GM21528 (cell line): ENCODE data around the gene COL15A1.

Experiments
- ATAC-seq: cut with Tn5 transposase; IDR thresholded peaks from one replicate; pipeline ENCODE4 v1.9.1; 2021; ENCODE audit warnings: mild to moderate bottlenecking, moderate library complexity; ENCODE audit not compliant: unreplicated experiment, low FRiP score

The COL15A1 gene

DNA sequence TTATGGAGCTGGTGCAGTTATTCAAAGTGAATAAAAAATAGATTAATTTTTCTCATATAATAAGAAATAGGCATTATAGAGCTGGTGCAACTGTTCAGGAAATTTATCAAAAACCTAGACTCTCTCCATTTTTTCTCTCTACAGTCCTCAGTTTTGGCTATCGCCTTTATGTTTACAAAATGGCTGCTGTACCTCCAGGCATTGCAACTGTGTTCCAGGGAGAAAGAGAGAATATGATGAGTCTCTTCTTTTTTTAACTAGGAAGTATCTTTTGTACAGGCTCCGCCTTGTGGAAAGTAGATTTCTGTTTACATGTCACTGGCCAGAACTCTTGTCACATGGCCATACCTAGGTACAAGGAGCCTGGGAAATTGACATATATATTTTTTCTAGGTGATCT, 158.1 kb downstream of the COL15A1 start:
- ATAC-seq = no peak

DNA sequence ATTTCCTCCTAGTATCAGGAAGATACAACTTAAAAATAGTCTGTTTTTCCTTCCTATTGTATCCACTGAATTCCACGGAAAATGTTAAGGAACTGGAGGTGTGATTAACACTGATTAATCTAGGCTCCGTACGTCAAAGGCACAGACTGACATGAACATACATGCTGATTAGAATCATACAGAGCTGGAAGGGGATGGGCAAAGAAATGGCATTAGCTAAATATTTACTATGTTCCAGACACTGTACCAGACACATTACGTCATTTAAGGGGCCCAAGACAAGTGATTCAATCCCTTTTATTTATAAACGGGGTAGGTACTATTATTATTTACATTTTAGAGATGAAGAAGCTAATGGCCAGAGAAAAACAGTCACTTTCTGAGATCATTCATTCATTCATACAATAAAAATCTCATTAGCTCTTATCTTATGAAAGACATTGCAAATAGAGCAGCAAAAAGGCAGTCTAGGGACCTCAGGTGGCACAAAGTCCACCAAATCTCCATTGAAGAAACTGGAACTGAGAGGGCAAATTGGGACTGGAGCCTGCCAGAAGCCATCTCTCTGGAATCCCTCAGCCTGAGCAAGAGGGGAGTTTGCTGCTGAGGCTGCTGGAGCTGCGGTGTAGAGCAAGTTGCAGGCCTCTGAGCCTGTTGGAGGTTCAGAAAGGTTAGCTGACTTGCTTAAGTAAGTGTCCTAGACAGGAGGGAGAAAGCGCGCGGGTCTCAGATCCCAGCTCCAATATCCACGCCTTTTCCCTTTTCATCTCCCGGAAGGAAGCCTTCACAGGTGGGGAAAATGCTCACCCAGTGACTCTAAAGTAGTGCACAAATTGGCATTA, 159.6 kb downstream of the COL15A1 start:
- ATAC-seq = no peak

DNA sequence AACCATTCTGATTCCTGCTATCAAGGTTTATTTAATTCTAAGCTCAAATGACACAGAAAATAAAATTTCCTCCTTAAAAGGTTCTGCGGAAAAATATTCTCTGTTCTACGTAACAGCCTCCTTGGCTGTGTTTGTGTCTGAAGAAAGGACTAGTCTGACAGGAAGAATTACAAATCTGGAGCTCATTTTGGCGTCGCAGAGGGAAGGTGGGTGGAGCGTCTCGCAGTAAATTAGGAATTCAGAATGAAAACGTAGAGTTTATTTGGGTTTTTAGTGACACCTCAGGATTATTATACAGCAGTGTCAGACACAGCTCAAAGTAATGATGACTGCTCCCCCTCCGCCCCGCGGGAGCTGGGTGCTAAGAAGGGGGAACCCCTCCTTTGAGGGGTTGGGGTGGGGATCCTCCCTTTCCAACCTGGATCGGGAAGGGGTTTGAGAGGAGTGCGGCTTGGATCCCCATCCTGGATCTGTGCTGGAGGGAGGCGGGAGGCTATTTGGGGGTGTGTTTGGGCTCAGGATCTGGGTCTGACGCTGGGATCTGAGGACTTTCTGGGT, 160.3 kb downstream of the COL15A1 start:
- ATAC-seq = no peak

DNA sequence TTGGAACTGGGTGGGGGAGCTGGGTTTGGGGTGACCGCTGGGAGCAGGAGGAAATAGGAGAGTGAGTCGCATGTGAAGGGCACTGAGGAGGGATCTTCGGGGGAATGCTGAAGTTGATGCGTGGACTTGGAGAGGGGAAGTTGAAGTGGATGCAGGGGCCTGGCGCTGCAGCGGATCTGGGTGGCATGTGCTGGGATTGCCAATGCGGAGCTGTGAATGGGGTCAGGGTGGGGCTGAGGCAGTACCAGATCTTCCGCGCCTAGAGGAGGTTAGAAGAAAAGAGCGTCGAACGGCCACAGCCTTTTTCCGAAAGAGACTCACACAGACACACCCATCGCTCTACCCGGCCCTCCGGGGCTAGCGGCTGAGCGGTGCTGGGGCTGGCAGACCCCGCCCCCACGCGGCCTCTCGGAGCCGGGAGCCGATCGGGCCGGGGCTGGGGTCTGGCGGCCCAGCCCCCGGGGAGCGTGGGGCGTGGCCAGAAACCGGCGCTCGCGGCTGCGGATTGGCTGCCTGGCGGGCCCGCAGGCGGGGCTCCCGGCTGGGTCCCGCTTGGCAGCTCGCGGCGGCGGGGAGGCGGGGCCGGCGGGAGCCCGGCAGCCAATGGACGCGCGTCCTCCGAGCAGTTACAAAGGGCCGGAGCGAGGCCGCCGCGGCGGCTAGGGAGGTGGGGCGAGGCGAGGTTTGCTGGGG, 160.9 kb downstream of the COL15A1 start, which contains the start of gene TGFBR1:
Gene TGFBR1 (plus strand): TSS at position 655 of the 693 bp plus-strand sequence. CDS start 93 bp downstream, outside the sequence.
- peak; percentile 92 for ATAC-seq

DNA sequence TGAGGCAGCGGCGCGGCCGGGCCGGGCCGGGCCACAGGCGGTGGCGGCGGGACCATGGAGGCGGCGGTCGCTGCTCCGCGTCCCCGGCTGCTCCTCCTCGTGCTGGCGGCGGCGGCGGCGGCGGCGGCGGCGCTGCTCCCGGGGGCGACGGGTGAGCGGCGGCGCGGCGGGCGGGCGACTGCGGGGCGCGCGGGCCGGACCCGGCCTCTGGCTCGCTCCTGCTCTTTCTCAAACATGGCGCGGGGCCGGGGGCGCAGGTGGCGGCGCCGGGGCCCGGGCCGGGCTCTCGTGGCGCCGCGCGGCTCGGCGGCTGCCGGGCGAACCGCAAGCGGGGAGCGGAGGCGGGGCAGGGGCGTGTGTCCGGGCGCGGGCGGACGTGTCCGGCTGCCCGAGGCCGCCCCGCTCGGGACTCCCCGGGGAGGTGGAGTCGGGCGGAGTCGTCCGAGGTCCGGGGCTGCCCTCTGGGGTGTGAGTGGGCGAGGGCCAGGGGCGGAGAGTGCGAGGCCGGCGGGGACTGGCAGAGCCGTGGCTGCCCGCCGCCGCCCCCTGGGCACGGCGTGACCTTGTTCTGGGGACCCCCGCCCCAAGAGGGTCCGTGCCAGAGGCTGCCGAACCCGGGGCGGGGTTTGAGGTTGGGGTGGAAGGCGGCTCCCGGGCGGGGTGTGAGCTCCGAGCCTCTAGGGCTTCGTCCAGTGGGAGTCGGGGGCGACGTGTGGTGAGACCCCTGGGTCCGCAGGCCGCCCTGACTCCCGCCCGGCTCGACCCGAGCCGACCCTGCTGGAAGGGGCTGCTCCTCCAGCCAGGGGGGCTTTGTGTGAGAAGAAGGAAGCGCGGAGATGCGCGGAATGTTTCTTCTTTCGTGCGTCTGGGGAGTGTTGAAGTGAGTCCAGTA, 161.7 kb downstream of the COL15A1 start:
- peak; percentile 61 for ATAC-seq

DNA sequence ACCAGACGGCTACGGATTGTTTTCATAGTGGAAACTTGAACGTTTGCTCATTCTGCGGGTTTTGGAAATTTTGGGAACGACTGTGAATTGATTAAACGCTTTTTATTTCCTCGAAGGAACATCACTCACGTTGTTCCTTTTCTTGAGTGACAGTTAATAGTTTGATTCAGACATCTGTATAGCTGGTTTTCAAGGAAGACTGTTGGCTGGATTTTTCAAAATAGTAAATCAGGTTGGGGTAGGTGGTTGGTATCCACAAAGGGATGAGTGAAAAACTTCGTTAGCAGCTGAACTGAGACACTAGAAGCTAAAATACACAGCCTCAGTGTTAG, 162.3 kb downstream of the COL15A1 start:
- ATAC-seq = no peak

DNA sequence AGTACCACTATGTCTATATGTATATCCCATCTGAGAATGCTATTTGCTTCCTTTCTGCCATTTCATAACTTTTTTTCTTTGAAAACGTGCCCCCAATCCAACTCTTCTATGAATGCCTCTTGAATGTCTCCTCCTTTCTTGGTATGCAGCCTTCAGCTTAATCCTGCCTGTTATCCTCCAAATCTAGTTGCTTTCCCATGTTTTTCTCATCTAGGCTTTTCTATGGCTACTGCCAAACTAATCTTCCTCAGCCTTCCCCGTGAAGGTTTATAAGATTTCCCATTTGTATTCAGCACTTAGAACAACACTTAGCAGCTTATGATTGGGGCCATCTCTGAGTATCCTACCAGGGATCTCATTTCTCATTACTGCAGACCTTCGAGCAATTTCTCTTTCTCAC, 163.7 kb downstream of the COL15A1 start:
- ATAC-seq = no peak

DNA sequence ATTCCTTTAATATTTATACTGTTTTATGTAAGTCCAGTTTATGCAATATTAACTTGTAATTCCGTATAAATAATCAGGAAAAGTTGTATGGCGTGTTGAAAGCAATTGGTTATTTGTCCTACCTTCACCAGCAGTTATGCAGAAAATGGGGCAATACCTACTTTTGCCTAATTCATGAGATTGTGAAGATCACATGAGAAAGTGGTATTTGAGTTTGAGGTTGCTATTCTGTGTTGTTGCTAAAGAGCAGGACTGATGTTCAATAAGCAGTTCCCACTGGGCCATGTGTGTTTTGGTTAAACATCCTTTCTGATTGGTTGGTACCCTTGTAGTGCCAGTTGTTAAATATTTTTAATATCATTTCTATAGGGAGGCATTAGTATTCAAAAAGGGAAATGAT, 164.4 kb downstream of the COL15A1 start:
- no peak for ATAC-seq

DNA sequence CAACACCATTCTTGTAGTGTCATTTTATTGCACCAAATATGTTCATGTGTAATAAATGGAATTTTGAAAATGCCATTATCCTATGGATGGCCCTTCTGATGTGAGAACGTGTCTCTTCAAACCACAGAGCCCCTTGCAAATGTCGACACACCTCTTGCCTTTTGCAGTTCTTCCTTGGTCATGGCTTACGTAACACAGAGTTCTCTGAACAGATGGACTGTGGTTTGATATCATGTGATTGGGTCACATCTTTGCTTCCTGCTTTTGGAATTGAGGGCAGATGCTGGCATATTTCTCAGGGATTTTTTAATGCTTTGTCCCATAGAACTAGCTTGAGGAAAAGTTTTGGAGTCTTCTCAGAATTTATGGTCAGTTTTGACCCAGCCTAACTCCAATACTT, 165.8 kb downstream of the COL15A1 start:
- no peak for ATAC-seq

DNA sequence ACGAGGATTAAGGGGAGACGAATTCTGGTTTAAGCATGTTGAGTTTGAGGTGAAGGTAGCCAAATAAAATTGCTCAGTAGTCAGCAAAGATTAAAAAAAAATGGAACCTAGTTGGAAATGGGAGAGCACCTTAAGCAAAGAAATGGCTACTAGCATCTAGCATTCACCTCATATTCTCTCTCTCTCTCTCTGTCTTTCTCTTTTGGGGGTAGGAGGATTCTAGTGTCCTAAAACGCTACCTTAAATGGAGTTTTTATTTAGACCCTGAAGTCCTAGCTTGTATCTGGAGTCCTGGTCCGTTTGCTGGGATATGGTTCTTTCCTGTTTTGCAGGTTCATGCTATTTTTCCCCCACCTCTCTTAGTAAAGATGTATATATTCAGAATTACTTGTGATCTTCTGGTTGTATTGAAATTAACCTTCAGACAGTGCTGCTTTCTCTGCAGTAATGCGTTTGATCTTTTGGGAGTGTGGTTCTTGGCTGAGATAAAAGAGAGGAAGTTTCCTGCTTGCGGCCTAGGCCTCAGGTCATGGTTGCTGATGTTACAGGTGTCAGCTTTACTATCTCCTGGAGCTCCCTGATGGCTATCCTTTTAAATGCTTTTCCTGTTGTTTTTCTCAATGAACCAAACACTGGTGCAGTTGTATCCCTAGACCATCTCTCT, 169.2 kb downstream of the COL15A1 start:
- no peak for ATAC-seq

DNA sequence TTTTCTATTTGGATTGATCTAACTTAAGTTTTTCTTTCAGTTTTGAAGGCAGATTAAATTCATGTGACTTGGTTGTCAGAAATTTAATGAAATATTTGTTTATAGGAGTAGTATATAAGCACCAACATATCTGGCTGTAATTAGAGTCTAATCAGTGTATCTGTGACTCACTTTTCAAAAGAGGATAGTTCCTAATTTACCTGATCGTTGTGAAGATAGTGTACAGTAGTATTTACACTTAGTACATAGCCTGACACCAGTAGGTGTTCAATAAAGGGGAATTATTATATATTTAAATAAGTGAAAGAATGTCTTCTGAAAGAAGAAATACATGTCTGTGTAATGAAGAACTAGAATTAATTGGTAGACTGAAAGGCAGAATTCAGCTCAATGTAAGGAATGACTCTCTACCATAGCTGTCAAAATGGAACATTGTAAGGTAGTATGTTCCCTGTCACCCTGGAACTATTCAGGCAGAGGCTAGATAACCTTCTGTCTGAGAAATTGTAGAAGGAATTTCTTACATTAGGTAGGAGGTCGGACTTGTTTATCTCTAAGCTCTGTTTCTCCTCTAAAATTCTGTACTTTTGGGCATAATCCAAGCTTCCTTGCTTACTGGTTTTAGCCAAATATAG, 169.8 kb downstream of the COL15A1 start:
- no peak for ATAC-seq

DNA sequence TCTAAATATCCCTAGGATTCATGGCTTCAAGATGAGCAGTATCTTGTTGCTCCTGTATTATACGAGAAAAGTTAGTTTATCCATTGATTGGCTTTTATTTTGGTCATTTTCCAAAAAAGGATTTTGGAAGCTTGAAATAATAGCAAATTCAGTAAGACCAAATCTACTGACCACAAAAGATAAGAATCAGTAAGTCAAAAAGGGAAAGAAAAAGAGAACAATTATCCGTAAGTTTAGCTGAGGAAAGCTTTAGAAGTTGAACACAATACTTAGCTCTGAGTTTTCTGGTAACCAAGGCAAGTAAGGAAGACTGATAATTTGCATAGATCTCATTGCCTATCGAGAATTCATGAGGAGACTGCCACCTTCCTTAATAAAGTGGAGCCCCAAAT, 170.3 kb downstream of the COL15A1 start:
- no peak for ATAC-seq

DNA sequence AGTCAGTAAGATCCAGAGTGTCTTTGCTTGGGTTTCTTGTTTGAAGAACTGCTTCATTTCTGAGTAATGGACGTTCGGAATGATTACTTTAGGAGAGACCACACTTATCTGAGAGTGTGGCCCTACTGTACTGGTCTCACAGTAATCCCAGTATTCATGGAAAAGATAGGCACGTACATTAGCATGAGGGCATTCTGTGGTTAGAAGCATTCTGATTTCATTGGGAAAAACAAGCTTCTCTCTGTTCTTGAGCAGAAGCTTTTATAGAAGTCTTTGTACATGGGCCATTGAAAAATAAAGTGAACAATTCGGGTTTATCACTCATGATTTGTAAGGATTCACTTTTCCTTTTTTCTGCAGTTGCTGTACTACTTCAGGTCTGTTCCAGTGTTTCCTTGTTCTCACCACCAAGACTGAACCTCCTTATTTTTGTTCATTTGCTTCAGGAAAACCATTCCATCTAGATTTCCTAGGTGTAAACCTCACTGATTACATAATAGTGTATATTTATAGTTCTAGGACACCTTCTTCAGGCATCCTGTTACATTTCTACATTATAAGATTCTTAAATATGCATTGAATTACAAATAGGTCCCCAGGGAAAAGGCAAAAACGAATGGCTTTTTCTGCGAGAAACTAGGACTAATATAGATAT, 171.3 kb downstream of the COL15A1 start:
- no peak for ATAC-seq

DNA sequence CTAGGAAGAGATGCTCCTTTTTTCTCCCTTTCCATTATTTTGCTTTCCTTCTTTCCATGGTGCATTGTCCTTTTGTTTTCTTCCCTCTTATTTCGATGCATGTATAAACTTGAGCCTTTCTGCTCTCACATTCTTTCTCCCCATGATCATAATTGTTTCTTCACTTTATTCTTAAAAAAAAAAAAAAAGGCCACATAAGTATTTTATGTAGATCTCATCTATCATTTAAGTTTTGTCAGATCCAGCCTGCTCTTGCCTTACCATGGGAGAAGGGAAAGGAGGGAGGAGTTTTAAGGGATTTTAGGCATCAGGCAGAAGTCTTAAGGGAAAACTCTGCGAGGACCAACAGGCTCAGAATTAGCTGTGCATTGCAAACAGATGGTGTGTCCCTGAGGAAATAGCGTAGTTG, 172.3 kb downstream of the COL15A1 start:
- ATAC-seq = no peak

DNA sequence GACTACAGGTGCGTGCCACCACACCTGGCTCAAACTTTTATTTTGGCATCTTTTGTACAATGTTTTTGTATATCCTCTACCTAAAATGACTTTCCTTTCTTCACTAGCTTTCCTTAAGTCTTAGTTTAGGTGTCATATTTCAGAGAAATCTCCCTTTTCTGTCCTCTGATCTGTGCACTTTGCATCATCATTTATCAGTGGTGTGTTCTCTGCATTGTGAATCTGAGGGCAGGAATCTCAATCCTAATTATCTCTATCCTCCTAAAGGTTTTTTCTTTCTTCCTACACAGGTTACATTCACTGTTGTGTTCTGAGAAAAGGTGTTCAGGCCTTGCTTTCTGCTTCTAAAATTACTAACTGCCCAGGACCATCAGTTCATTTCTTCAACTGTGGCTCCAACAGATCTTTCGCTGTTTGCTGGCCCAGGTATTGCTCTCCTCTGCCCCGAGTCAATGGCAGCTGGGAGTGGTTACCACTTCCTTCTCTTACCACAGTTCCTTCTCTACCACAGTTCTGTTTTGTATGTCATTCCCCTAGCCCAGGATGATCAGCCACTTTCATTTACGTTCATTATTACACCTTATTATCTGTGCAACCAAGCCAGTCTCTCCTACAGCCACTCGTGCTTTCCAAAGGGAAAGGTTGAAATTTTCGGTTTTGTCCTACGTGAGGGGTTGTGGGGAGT, 175.2 kb downstream of the COL15A1 start:
- peak; percentile 95 for ATAC-seq

DNA sequence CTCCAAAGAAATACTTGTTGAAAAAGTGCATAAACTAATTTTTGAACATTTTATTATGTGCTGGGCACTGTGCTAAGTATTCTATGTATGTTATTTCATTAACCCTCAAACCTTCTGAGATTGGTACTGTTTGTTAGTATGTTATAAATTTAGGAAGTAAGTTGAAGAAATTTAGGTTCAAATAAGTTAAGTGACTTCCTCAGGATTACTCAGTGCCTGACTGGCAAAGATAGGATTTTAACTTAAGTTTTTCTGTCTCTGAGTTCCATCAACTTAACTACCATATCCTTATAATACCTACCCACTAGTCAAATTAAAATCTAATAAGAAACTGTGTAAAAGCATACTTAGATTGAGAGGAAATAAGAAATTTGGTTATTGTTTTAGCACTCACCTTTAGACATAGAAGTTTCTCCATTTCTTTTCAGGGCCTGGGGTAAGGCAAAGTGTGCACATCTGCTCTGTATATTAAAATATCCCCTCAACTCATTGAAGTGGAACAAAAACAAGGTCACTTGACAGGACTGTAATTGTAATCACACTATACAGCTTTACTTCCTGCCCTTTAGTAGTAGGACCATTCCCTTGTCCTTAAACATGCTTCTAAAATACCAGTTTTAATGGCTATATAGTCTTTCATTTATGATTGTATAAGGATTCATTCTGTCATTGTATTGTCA, 176.4 kb downstream of the COL15A1 start:
- no peak for ATAC-seq
